ENCODE data around the gene SOWAHB. TPM values are rescaled to one million over a fixed set of nuclear protein-coding genes. Genes with fewer than 3 reads are reported as not detected.
"Not testable (repeated sequence)": the region's sequence is repeated elsewhere in the genome, so short reads cannot be mapped to it uniquely, and the experiment has no call there.

SOWAHB gene
- total RNA-seq, 4 donors from 2014 or later: 3.3 to 10.1 (median 6.0) TPM

GRCh38 chr4:76879731-76880364, 18.1 kb downstream of the SOWAHB start:
- intact Hi-C loops (cut with DNase I; ENCODE audit: low total_unique reads): no loop called here
- no peak for TF ChIP-seq POLR2A (IDR thresholded peaks at IDR 0.05)
- TF ChIP-seq CTCF (IDR thresholded peaks at IDR 0.05): no peak
- WGBS, 2 donors: 69 to 76% methylated on average over 3 of the region's 3 CpGs
- no peak overlapping the region for H3K4me3 ChIP-seq (ENCODE audit: low read depth, poor library complexity, severe bottlenecking)
- DNase-seq (ENCODE audit: low spot score in 2 of 2): no peak

GRCh38 chr4:76878641-76879165, 19.2 kb downstream of the SOWAHB start:
- intact Hi-C loops (cut with DNase I; ENCODE audit: low total_unique reads); DNase-seq (ENCODE audit: low spot score in 2 of 2); H3K4me3 ChIP-seq (ENCODE audit: low read depth, poor library complexity, severe bottlenecking): not testable (repeated sequence)
- WGBS, 2 donors: 60 to 69% methylated on average over 3 of the region's 3 CpGs

GRCh38 chr4:76874176-76874575, 23.8 kb downstream of the SOWAHB start:
- H3K4me3 ChIP-seq (ENCODE audit: low read depth, poor library complexity, severe bottlenecking): no peak overlapping the region
- no peak for DNase-seq (ENCODE audit: low spot score in 2 of 2)
- WGBS, 2 donors: 78 to 80% methylated on average over 4 of the region's 4 CpGs
- TF ChIP-seq POLR2A (IDR thresholded peaks at IDR 0.05): no peak
- no peak for TF ChIP-seq CTCF (IDR thresholded peaks at IDR 0.05)
- intact Hi-C loops (cut with DNase I; ENCODE audit: low total_unique reads): no loop called here

GRCh38 chr4:76873495-76873894, 24.4 kb downstream of the SOWAHB start:
- WGBS, 2 donors: 45 to 54% methylated on average over 1 of the region's 1 CpG
- DNase-seq (ENCODE audit: low spot score in 2 of 2): no peak
- no peak overlapping the region for H3K4me3 ChIP-seq (ENCODE audit: low read depth, poor library complexity, severe bottlenecking)
- intact Hi-C loops (cut with DNase I; ENCODE audit: low total_unique reads): no loop called here
- no peak for TF ChIP-seq CTCF (IDR thresholded peaks at IDR 0.05)
- TF ChIP-seq POLR2A (IDR thresholded peaks at IDR 0.05): no peak

GRCh38 chr4:76872556-76872955, 25.4 kb downstream of the SOWAHB start:
- TF ChIP-seq POLR2A (IDR thresholded peaks at IDR 0.05) (no peak), CTCF (IDR thresholded peaks at IDR 0.05) (no peak)
- no peak for DNase-seq (ENCODE audit: low spot score in 2 of 2)
- H3K4me3 ChIP-seq (ENCODE audit: low read depth, poor library complexity, severe bottlenecking): no peak overlapping the region
- intact Hi-C loops (cut with DNase I; ENCODE audit: low total_unique reads): no loop called here

- intact Hi-C loops (cut with DNase I; ENCODE audit: low total_unique reads); DNase-seq (ENCODE audit: low spot score in 2 of 2); H3K4me3 ChIP-seq (ENCODE audit: low read depth, poor library complexity, severe bottlenecking): not testable (repeated sequence)
- WGBS, 2 donors: 91 to 95% methylated on average over 4 of the region's 4 CpGs
Observed at GRCh38 chr4:76868780-76869179, 29.2 kb downstream of the SOWAHB start.

All from lower leg skin (tissue), 4 donors.